Smooth muscle cell (in vitro differentiated cells): ENCODE measurements around the gene TAB2. TPM values are rescaled to one million over a fixed set of nuclear protein-coding genes. Genes with fewer than 3 reads are reported as not detected.
A peak's percentile ranks its signal among the peaks of the same experiment; 100 is the strongest.

ENCODE experiments used
- DNase-seq: peaks from one replicate; lab custom pipeline; 2025; ENCODE audit not compliant: unreplicated experiment; lab: John Stamatoyannopoulos, UW
- H2AFZ ChIP-seq: fragments of 200-600 bp; sonication (generic); 2 replicates; pipeline ENCODE4 v1.6.0; 2016; ENCODE audit warnings: antibody characterized with exemption, low read depth, mild to moderate bottlenecking
- H3F3A ChIP-seq: fragments of 200-600 bp; sonication (generic); 2 replicates; pipeline ENCODE4 v1.6.0; 2017; ENCODE audit warnings: antibody characterized with exemption, low read depth
- H3K27ac ChIP-seq: fragments of 200-600 bp; sonication (generic); 2 replicates; pipeline ENCODE4 v1.5.1; 2016; ENCODE audit warnings: low read depth, mild to moderate bottlenecking
- H3K27me3 ChIP-seq: fragments of 200-600 bp; sonication (generic); 2 replicates; pipeline ENCODE4 v1.6.1; 2016; ENCODE audit warnings: low read depth, mild to moderate bottlenecking
- H3K36me3 ChIP-seq: fragments of 200-600 bp; sonication (generic); 2 replicates; pipeline ENCODE4 v1.5.1; 2016; ENCODE audit warnings: low read depth
- H3K4me1 ChIP-seq: fragments of 200-600 bp; sonication (generic); 2 replicates; pipeline ENCODE4 v1.5.1; 2016; ENCODE audit warnings: low read depth
- H3K4me2 ChIP-seq: fragments of 200-600 bp; sonication (generic); 2 replicates; pipeline ENCODE4 v1.6.0; 2016; ENCODE audit warnings: mild to moderate bottlenecking
- H3K4me3 ChIP-seq: fragments of 200-600 bp; sonication (generic); 2 replicates; pipeline ENCODE4 v1.5.1; 2016; ENCODE audit warnings: mild to moderate bottlenecking
- H3K79me2 ChIP-seq: fragments of 200-600 bp; sonication (generic); 2 replicates; pipeline ENCODE4 v1.6.0; 2016; ENCODE audit warnings: low read depth, mild to moderate bottlenecking
- H3K9ac ChIP-seq: fragments of 200-600 bp; sonication (generic); 2 replicates; pipeline ENCODE4 v1.6.0; 2016; ENCODE audit warnings: low read depth
- H3K9me3 ChIP-seq: fragments of 200-600 bp; sonication (generic); replicated peaks from 2 replicates; pipeline ENCODE4 v1.5.1; 2016; ENCODE audit warnings: low read depth
- H4K20me1 ChIP-seq: fragments of 200-600 bp; sonication (generic); 2 replicates; pipeline ENCODE4 v1.6.0; 2016; ENCODE audit warnings: low read depth
- WGBS: methylation state at CpG from one replicate; pipeline ENCODE4 v1.1.7; 2016; ENCODE audit warnings: low lambda C conversion rate; 5-methylcytosine and 5-hydroxymethylcytosine counted together
- polyA plus RNA-seq: library from polyadenylated mRNA; unstranded; fragments of >200 nt; fragmentation: Nextera tagmentation; extraction: Ambion mirVana; gene quantifications from 2 replicates; pipeline ENCODE4 v1.2.1, GENCODE V29; 2016
- total RNA-seq: library from RNA; depleted of rRNA; stranded (reverse); fragments of >200 nt; gene quantifications from 2 replicates; pipeline ENCODE4 v1.2.3, GENCODE V29; 2014
- TF ChIP-seq, protein P1 (sequence below): fragments of 200-600 bp; sonication (generic); IDR thresholded peaks from 2 replicates; pipeline ENCODE4 v1.5.1; 2017; ENCODE audit warnings: borderline replicate concordance, mild to moderate bottlenecking, antibody characterized with exemption; ENCODE audit not compliant: insufficient read depth, poor library complexity, severe bottlenecking

TAB2 gene
- total and polyA plus RNA-seq, 2 experiments from 2014 or later, result 12.6 to 78.5 TPM

DNA sequence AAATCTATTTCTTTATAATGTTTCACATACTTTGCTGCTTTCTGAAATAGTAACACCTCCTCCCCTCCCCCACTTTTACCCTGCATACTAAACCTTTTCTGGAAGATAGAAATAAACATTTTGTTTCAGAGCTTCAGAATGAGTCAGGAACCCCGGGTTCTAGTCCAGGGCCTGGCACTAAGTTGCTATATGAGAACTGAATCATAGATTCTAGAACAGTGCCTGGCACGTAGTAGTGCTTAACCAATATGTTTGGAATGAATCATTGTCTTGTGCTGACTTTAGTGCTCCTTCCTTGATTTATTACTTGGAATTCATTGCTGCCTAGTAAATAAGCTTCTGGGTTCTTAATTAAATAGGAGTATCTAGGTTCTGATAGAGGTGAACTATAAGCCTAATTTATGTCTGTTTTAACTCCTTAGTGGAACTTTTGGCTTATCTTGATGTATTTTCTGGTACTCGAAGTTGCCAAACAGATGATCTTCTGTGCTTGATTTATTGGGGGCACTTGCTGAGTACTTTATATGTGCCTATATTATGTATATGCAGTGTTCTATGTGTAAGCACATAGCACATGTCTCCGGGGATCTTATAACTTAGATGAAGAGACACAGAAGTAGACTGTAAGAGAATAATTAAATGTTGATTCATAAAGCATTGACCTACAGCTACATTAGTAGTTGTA is 18.6 kb downstream of the TAB2 start:
- Histone ChIP-seq H4K20me1 (peaks cover 100% of the 10 kb centered on the region), H3K27ac (peak overlapping the region; percentile 79), H3K79me2 (peaks cover 100% of the 10 kb centered on the region), H3K4me2 (peak overlapping the region; percentile 65), H3K4me3 (no peak overlapping the region), H3K9ac (no peak overlapping the region), H3K27me3 (no peaks in the 10 kb centered on the region), H3K36me3 (no peaks in the 10 kb centered on the region), H3K9me3 (no peaks in the 10 kb centered on the region), H3K4me1 (peaks cover 75% of the 10 kb centered on the region), H2AFZ (no peak overlapping the region), H3F3A (peaks cover 5% of the 10 kb centered on the region)
- TF ChIP-seq, protein P1, sequence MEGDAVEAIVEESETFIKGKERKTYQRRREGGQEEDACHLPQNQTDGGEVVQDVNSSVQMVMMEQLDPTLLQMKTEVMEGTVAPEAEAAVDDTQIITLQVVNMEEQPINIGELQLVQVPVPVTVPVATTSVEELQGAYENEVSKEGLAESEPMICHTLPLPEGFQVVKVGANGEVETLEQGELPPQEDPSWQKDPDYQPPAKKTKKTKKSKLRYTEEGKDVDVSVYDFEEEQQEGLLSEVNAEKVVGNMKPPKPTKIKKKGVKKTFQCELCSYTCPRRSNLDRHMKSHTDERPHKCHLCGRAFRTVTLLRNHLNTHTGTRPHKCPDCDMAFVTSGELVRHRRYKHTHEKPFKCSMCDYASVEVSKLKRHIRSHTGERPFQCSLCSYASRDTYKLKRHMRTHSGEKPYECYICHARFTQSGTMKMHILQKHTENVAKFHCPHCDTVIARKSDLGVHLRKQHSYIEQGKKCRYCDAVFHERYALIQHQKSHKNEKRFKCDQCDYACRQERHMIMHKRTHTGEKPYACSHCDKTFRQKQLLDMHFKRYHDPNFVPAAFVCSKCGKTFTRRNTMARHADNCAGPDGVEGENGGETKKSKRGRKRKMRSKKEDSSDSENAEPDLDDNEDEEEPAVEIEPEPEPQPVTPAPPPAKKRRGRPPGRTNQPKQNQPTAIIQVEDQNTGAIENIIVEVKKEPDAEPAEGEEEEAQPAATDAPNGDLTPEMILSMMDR, result no peak
- WGBS, result 62% methylated on average over 4 of the region's 4 CpGs
- no peak for DNase-seq

DNA sequence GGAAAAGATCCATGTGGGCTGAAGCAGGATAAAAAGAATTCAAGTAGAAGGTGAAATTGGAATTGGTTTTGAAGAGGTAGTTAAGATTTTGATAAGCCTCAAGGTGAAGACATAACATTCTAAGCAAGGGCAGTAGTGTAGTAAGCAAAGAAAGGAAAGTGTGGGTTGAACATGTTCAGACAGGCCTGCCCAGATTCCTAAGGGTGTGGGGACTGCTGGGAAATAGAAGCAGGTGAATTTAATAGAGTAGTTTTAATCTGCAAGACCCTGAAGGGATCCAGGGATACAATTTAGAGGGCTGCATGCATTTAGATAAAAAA is 19.1 kb downstream of the TAB2 start:
- H3K4me1 ChIP-seq, result peaks cover 75% of the 10 kb centered on the region
- H3K9me3 ChIP-seq, result no peaks in the 10 kb centered on the region
- H3K27me3 ChIP-seq, result no peaks in the 10 kb centered on the region
- no peaks in the 10 kb centered on the region for H3K36me3 ChIP-seq
- peaks cover 100% of the 10 kb centered on the region for H3K79me2 ChIP-seq
- peak overlapping the region; percentile 79 for H3K27ac ChIP-seq
- H3K4me3 ChIP-seq, result no peak overlapping the region
- H3F3A ChIP-seq, result peaks cover 5% of the 10 kb centered on the region
- H3K4me2 ChIP-seq, result peak overlapping the region; percentile 65
- DNase-seq, result no peak
- H3K9ac ChIP-seq, result no peak overlapping the region
- peaks cover 100% of the 10 kb centered on the region for H4K20me1 ChIP-seq
- TF ChIP-seq, protein P1, result no peak
- H2AFZ ChIP-seq, result no peak overlapping the region

DNA sequence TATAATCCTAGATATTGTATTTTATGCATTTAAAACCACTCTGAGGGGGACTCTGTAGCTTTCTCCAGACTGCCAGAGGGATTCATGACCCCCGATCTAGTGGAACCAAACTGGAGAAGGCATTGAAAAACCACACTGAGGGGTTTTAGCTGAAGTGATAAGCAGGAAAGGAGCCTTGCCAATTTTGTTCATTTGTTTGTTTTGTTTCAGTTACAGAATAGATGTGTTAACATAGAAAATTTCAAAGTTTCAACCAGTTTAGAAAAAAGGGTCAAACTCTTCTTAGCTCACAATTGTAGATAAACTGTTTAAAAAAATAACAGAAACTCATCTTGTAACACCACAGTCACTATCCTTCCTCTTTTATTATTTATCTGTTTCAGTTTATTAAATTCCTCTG is 19.8 kb downstream of the TAB2 start:
- Histone ChIP-seq H3F3A (peaks cover 5% of the 10 kb centered on the region), H3K27me3 (no peaks in the 10 kb centered on the region), H3K4me3 (no peak overlapping the region), H3K79me2 (peaks cover 100% of the 10 kb centered on the region), H3K9me3 (no peaks in the 10 kb centered on the region), H3K36me3 (no peaks in the 10 kb centered on the region), H3K27ac (peak overlapping the region; percentile 79), H4K20me1 (peaks cover 100% of the 10 kb centered on the region), H3K9ac (no peak overlapping the region), H3K4me1 (peaks cover 68% of the 10 kb centered on the region), H2AFZ (no peak overlapping the region), H3K4me2 (peak overlapping the region; percentile 65)
- DNase-seq, result no peak
- TF ChIP-seq, protein P1, result no peak
- 75% methylated on average over 1 of the region's 1 CpG for WGBS

DNA sequence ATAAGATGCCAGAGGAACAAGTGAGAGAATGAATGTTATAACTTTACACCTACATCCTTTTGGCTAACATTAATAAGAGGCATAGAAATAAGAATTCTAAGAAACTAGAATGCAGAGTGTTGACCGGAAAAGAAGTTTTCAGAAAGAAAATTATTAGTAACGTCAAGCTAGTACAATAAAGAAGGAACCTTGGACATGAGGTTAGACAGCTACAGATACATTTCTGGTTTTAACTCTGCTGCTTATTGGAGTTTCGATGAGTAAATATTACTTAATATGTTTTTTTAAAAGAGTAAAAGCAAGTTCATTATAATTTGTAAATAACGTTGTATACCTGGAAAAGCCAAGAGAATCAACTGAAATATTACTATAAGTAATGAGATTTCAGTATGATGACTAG is 22.7 kb downstream of the TAB2 start:
- no peak overlapping the region for H2AFZ ChIP-seq
- peaks cover 45% of the 10 kb centered on the region for H3K4me1 ChIP-seq
- H3K36me3 ChIP-seq, result no peaks in the 10 kb centered on the region
- H3K9ac ChIP-seq, result no peak overlapping the region
- H3K27me3 ChIP-seq, result no peaks in the 10 kb centered on the region
- H3K4me3 ChIP-seq, result no peak overlapping the region
- TF ChIP-seq, protein P1, result no peak
- DNase-seq, result no peak
- 98% methylated on average over 4 of the region's 4 CpGs for WGBS
- H4K20me1 ChIP-seq, result peaks cover 100% of the 10 kb centered on the region
- peaks cover 100% of the 10 kb centered on the region for H3K79me2 ChIP-seq
- peak overlapping the region; percentile 10 for H3K4me2 ChIP-seq
- no peak overlapping the region for H3K27ac ChIP-seq
- H3F3A ChIP-seq, result no peaks in the 10 kb centered on the region
- H3K9me3 ChIP-seq, result no peaks in the 10 kb centered on the region
